GM19035 (cell line): ENCODE results near the gene PES1.
"Not testable (repeated sequence)": the region's sequence is repeated elsewhere in the genome, so short reads cannot be mapped to it uniquely, and the experiment has no call there.

Source experiments
- ATAC-seq: cut with Tn5 transposase; IDR thresholded peaks from one replicate; pipeline ENCODE4 v1.9.1; 2021; ENCODE audit not compliant: unreplicated experiment

The PES1 gene

DNA sequence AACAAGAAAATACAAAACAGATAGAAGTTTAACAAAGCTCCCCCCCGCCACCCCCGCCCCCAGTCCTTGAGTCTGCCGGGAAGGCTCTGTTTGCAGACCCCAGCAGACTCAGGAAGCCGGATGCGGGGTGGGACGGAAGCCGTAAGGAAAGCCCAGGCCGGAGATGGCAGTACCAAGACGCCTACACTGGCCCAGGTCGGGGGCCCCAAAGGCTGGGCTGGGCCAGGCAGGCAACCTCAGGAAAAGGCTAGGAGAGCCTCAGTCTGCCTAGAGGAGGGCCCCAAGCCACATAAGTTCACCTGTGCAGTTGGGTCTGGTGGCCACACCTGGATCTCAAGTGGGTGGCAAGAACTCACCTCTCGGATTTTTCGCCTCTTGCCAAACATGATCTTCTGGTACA, 13.2 kb downstream of the PES1 start:
- ATAC-seq = no peak

DNA sequence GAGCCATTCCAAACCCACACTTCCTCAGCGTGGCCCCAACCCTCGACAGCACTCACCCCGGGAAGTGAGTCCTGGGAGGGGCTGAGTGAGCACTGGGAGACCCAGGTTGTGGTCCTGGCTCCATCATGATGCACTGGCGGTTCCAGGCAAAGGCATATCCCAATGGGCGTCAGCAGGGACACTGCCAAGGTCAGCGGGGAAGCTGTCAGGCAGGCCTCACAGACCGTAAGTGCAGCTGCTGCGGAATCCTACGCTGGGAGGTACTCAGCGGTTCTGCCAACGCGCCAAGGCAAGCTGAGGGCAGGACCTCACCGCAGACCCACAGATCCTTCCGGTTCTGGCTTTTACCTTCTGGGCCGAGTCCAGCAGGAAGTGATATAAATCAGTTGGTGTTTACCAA, 15.9 kb downstream of the PES1 start:
- no peak for ATAC-seq

DNA sequence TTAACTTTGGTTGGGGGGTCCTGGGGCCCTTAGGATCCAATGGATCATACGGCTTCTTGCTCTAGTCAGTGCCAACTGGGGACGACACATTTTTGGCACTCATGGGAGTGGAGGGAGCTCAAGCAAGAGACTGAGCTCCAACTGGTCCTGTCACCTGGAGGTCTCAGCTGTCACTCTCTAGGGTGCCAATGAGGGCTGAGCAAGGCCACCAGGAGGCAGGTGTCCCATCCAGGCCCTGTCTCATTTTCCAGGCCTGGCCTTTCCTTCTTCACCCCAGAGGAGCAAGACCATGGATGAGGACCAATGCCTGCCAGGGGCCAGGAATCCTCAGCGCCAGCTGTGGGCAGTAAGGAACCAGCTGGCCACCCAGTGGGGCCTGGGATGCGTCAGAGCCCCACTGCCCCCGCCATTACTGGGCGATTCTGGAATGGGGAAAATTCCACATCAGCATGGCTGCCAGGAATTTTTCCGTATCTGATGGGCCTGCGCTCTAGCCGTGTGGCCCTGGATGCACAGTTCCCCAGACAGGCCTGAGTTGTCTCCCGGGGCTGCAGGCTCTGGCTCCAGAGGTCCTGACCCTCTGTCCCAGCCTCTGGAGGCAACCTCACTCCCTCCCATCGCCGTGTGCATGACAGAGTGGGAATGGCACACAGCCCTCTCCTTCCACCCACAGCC, 16.6 kb downstream of the PES1 start:
- no peak for ATAC-seq

- no peak for ATAC-seq
Measured at GRCh38 chr22:30574095-30574981, 17.4 kb downstream of the PES1 start, which contains the start of gene GAL3ST1. Gene GAL3ST1, minus strand, starts transcription at chr22:30574665. Its CDS starts 17,273 bp downstream, at chr22:30557392.

DNA sequence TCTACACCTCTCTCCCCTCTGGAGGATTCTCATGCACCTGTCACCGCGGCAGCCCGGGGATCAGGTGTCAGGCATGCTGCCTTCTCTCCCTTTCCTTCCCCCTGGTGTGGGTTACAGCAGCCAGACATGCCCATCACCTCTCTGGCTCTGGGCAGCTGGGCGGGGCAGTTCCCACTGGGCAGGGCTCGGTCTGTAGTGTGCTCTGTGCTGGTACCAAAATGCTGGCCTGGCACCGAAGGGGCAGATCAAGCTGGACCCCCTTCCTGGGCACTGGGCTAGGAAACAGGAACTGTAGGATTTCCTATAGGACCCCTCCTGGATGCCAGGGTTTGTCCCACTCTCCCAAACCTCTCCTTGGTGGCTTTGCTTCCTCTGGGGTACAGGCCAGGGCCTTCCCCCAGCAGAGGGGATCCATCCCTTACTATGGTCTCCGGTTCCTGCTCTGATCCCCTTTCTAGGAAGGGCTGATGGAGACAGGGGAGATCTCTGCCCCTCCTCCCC, 18.1 kb downstream of the PES1 start:
- no peak for ATAC-seq

DNA sequence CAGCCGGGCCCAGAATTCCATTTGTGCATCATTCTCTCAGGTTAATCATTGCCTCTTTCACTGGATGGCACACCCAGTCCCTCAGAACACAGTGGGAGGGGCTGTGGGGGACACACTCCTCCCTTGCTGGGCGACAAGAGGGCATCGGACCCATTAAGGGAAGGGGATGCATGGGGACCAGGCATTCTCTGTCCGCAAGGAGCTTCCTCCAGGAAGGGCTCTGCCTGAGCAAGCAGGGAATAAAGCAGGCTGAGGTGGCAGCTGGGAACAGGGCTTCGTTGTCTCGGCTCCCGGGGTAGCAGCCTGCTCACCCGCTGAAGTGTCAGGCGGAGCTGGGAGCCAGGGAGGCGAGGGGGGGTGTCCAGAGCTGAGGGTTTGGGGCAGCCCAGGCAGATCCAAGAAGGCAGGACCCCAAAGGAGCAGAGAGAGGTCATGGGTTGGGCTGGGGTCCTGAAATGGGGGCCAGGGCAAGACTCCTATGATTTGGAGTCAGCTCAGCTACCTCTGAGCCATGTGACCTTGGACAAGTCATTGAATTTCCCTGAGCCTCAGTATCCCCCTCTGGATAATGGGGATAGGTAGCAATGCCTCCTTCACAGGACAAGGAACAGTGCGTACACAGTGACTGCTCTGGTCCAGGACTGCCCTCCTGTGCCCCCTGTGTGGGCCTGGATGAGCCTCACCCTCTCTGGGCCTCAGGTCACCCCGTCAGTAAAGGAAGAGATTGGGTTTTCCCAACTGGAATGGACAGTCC, 18.7 kb downstream of the PES1 start:
- no peak for ATAC-seq

DNA sequence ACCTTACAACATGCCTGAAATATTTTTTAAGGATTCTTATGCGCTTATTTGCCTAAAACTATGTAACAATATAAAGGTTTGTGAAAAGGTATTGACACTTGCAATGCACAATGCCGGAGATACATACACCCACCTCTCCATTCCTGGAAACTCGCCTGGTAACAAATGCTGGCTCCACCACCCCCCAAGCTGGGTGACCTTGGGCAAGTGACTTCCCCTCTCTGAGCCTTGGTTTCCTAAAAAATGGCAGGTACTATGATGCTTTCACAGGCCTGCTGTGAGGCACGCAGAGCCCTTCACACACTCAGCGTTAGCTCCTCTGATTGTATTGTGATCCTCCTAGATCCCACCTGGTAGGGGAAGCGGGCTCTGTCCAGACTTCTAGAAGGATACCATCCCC, 19.5 kb downstream of the PES1 start:
- ATAC-seq = no peak

- no peak for ATAC-seq
Measured at GRCh38 chr22:30569674-30570202, 22.0 kb downstream of the PES1 start.

- no peak for ATAC-seq
Measured at GRCh38 chr22:30568137-30568805, 23.4 kb downstream of the PES1 start.

- not testable (repeated sequence) for ATAC-seq
Measured at GRCh38 chr22:30567277-30567676, 24.4 kb downstream of the PES1 start.

DNA sequence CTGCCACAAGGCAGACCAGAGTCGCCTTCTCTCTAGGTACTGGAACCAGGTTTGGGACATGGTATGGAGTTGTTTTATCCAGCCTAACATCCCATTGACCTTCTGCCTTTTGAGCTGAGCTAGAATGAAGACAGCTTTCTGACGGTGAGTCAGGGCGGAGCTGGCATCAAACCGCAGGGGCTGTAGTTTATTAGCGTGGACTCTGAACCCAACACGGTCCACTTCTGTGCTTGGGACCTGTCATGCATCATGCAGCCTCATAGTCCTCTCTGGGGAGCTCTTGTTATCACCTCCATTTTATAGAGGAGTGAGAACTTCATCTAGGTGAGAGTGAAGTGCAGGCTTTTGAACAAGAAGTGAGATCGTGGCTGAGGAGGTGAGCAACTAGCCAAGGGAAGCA, 25.6 kb downstream of the PES1 start:
- ATAC-seq = no peak

DNA sequence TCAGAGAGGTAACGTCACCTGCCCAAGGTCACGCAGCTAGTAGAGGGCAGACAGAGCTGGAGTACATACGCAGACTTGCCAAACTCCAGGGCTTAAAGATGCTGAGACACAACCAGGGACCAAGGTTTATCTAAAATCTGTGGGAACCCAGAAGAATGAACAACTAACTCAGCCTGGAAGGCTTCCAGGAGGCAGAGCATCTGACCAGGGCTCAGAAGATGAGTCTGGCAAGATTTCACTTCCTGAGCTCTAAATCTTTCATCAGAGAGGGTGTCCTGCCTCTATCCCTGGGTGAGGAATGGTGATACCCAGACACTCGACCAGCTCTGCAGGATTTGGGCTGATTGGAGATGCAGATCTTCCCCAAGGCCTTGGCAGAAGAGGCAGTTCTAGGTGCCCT, 26.4 kb downstream of the PES1 start:
- ATAC-seq = no peak

DNA sequence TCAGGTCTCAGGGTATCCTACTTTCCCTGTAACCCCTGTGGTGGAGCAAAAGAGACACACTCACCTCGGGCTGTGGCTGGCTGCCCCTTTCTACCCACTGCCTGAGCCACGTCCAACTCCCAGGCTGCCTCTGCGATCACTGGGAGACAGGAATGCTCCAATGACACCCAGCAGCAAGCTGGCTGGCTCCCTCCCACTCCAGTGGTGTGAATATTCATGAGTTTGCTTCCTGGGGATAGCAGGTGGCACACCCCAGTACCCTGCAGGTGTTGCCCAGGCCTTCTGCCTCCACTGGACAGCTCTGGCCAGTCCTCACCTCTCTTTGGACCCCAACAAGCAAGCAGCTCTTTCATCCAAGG, 27.0 kb downstream of the PES1 start:
- ATAC-seq = no peak

DNA sequence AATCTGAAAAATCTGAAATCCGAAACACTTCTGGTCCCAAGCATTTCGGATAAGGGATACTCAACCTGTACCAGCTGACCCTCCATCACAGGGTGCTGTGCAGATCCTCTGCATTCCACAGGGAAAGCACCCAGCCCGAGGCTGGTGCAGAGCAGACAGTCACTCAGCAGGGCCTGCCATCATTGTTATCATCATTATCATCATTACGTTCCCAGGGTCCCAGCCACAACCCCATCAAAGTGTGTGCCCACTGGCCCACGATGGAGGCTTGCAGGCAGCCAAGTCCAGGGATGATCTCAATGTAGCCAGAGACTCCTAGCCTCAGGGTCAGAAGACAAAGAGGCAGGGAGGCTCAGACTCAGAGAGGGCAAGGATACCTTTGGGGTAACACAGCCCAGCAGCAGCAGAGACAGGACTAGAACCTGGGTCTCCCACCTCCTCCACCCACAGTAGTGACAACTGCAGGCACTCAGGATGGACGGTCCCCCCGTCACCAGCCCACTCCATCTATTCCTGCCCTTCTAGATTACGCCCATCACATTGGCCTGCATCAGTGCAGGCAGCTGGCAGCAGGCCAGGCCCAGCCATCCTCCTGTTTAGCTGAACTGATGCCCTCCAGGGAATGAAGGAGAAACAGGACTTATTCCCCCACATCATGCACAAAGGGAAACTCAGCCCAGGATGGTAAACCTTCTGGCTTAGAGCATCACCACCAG, 27.5 kb downstream of the PES1 start:
- no peak for ATAC-seq

- ATAC-seq = no peak
Measured at GRCh38 chr22:30562366-30562765, 29.3 kb downstream of the PES1 start.

GRCh38 chr22:30561402-30562189, 30.1 kb downstream of the PES1 start:
- ATAC-seq = no peak

DNA sequence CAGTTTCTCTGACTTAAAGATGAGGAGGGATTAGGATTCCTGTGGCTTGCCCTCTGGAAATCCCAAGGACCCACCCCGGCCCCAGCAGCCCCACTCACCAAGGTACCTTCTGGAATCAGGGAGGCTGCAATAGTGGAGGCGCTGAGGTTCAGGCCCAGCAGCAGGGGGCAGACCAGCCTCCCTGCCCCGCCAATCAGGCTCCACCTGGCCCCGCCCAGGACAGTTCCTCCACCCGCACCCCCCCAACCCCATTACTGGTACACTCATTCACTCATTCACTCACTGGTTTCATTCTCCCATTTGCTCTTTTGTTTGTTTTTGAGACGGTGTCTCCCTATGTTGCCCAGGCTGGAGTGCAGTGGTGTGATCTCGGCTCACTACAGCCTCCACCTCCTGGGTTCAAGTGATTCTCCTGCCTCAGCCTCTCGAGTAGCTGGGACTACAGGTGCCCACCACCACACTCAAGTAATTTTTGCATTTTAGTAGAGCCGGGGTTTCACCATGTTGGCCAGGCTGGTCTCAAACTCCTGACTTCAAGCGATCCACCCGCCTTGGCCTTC, 31.0 kb downstream of the PES1 start:
- ATAC-seq = not testable (repeated sequence)

GRCh38 chr22:30559889-30560288, 31.8 kb downstream of the PES1 start:
- no peak for ATAC-seq

- ATAC-seq = no peak
Measured at GRCh38 chr22:30557243-30557642, 34.5 kb downstream of the PES1 start.
